Vagina (tissue), 2 donors: ENCODE data around the gene LIFR. TPM values are rescaled to one million over a fixed set of nuclear protein-coding genes. Genes with fewer than 3 reads are reported as not detected.

Experiments
- DNase-seq, 2 donors: peaks; one replicate each; pipeline ENCODE4 v3.0.0-alpha.2; 2017; ENCODE audit errors: extremely low spot score in 2 of 2
- H3K27ac ChIP-seq: fragments of 200-600 bp; sonication (generic); one replicate; pipeline ENCODE4 v1.5.1; 2019
- H3K27me3 ChIP-seq: fragments of 200-600 bp; sonication (generic); one replicate; pipeline ENCODE4 v1.5.1; 2019
- H3K36me3 ChIP-seq, 2 donors: fragments of 200-600 bp; sonication (generic); one replicate each; pipeline ENCODE4 v1.5.1; 2017 to 2019
- H3K4me1 ChIP-seq: fragments of 200-600 bp; sonication (generic); one replicate; pipeline ENCODE4 v1.5.1; 2019
- H3K4me3 ChIP-seq, 2 donors: fragments of 200-600 bp; sonication (generic); 1 replicate in 1 of 2; 2 replicates in 1 of 2; pipeline ENCODE4 v1.5.1; 2016 to 2019
- H3K9me3 ChIP-seq: fragments of 200-600 bp; sonication (generic); one replicate; pipeline ENCODE4 v1.5.1; 2019
- POLR2A ChIP-seq, 2 donors: fragments of 450-650 bp; IDR thresholded peaks; one replicate each; pipeline ENCODE4 v1.6.1; 2017; ENCODE audit warnings: antibody characterized with exemption in 2 of 2, mild to moderate bottlenecking in 2 of 2, moderate library complexity in 2 of 2
- POLR2AphosphoS5 ChIP-seq, 2 donors: sonication (generic); formaldehyde crosslinking; IDR thresholded peaks; one replicate each; pipeline ENCODE4 v1.9.0; 2017; ENCODE audit warnings: antibody characterized with exemption in 2 of 2, mild to moderate bottlenecking in 2 of 2, low read depth in 1 of 2; ENCODE audit not compliant: insufficient read depth in 1 of 2
- intact Hi-C: fragments of 100-400 bp; cut with DNase I; formaldehyde crosslinking; loops from one replicate; pipeline ENCODE4 v1.15.1; 2023
- total RNA-seq: library from RNA; depleted of rRNA; stranded (reverse); fragments of >200 nt; gene quantifications from one replicate; pipeline ENCODE4 v1.2.3, GENCODE V29; 2016
- TF ChIP-seq, protein P1 (sequence below), 3 experiments: fragments of 450-650 bp in 2 of 3; fragments of 200-600 bp in 1 of 3; sonication (generic) in 1 of 3; IDR thresholded peaks; one replicate each; pipeline ENCODE4 v1.5.1; 2017 to 2019; ENCODE audit warnings: antibody characterized with exemption in 3 of 3, mild to moderate bottlenecking in 2 of 3, moderate library complexity in 2 of 3

LIFR gene
- total RNA-seq, 1 donor from 2014 or later, result 63.3 TPM

DNA sequence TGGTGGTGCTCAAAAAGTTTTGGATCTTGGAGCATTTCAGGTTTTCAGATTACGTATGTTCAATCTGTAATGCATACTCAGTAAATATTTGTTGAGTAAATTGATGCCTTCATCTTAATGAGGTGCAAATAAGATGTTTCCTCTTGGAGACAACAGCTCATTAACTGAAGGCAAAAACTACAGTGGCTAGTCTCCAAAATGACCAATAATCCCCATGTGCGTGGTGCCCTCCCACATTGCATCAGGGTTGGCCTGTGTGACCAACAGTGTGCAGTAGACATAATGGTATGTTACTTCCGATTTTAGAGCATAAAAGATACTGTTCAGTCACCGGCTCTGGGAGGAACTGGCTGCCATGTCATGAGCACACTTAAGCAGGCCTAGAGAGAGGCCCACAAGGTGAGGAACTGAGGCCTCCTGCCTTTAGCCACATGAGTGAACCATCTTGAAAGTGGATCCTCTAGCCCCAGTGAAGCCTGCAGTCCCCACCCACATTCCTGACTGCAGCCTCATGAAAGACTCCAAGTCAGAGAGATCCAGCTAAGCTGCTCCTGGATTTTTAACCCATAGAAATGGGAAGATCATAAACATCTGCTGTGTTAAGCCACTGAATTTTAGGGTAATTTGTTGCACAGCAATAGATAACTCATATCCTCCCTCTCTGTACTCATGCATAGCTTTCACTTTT lies 55.7 kb downstream of the LIFR start:
- no peak for DNase-seq
- H3K9me3 ChIP-seq, result no peaks in the 10 kb centered on the region
- intact Hi-C loops, result no loop called here
- no peak overlapping the region for H3K4me3 ChIP-seq
- TF ChIP-seq POLR2A (IDR thresholded peaks at IDR 0.05), result no peak
- TF ChIP-seq POLR2AphosphoS5 (IDR thresholded peaks at IDR 0.05; ENCODE audit: insufficient read depth in 1 of 2, low read depth in 1 of 2), result no peak
- TF ChIP-seq, protein P1, sequence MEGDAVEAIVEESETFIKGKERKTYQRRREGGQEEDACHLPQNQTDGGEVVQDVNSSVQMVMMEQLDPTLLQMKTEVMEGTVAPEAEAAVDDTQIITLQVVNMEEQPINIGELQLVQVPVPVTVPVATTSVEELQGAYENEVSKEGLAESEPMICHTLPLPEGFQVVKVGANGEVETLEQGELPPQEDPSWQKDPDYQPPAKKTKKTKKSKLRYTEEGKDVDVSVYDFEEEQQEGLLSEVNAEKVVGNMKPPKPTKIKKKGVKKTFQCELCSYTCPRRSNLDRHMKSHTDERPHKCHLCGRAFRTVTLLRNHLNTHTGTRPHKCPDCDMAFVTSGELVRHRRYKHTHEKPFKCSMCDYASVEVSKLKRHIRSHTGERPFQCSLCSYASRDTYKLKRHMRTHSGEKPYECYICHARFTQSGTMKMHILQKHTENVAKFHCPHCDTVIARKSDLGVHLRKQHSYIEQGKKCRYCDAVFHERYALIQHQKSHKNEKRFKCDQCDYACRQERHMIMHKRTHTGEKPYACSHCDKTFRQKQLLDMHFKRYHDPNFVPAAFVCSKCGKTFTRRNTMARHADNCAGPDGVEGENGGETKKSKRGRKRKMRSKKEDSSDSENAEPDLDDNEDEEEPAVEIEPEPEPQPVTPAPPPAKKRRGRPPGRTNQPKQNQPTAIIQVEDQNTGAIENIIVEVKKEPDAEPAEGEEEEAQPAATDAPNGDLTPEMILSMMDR (IDR thresholded peaks at IDR 0.05), result no peak
- no peaks in the 10 kb centered on the region for H3K27me3 ChIP-seq
- peaks cover 0 to 10% of the 10 kb centered on the region in 2 donors for H3K36me3 ChIP-seq
- no peaks in the 10 kb centered on the region for H3K4me1 ChIP-seq
- no peak overlapping the region for H3K27ac ChIP-seq

DNA sequence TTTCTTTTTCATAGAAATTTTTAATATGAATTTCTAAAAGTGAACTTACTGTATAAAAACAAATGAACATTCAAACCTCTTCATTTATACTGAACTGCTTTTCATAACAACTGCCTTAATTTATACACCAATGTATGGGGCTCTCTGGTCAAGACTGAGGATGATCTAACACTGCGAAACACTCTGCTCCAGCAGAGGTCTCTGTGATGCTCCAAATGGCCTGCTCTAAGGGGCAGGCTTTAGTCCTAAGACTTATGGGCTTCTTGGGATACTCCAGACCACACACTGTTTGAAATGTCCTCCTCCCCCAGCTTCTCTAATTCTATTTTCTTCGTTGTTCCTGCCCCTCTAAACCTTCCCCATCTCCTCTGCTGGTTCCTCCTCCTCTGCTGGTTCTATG lies 58.5 kb downstream of the LIFR start:
- no peak overlapping the region for H3K4me3 ChIP-seq
- intact Hi-C loops, result no loop called here
- no peak for DNase-seq
- no peaks in the 10 kb centered on the region for H3K9me3 ChIP-seq
- peaks cover 0 to 14% of the 10 kb centered on the region in 2 donors for H3K36me3 ChIP-seq
- TF ChIP-seq POLR2AphosphoS5 (IDR thresholded peaks at IDR 0.05; ENCODE audit: insufficient read depth in 1 of 2, low read depth in 1 of 2), result no peak
- TF ChIP-seq POLR2A (IDR thresholded peaks at IDR 0.05), result no peak
- TF ChIP-seq, protein P1 (IDR thresholded peaks at IDR 0.05), result no peak
- H3K27ac ChIP-seq, result no peak overlapping the region
- H3K27me3 ChIP-seq, result no peaks in the 10 kb centered on the region
- H3K4me1 ChIP-seq, result no peaks in the 10 kb centered on the region

DNA sequence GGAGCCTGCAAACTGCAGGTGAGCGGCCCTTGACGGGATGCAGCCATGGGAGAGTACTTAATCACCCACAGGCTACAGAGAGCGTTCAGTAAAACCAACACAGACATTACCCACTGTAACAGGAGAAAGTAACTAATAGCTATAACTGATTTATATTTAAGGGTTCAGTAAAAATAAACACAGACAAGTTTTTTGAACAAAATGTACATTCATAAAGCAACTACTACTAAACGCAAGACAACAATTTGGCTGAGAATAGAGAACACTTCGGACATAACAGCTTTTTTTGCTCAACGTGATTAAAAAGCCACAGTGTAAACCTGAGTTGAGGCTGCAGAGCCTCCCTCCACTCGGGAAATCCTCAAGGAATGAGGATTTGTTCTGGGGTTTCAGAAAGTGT lies 61.7 kb downstream of the LIFR start:
- peaks cover 0 to 18% of the 10 kb centered on the region in 2 donors for H3K36me3 ChIP-seq
- intact Hi-C loops, result no loop called here

DNA sequence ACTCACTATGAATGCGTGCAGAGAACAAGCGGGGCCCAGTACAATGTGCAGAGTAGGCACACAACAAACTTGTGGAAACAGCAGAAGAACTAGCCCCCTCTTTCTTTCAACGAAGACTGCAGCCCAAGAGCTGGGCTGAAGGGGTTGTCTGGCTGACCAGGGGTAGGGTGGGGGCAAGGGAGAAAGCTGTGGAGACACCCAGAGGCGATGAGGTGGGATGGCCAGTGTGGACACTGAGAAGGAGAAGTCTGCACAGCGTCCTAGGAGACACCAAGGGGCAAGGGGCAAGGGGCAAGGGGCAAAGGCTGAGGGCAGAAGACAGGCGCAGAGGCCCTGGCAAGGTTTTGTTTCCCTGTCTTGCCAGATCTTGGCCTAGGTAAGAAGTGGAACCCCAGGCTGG lies 62.3 kb downstream of the LIFR start:
- Histone ChIP-seq H3K36me3 (peaks cover 0 to 21% of the 10 kb centered on the region in 2 donors), H3K4me3 (no peak overlapping the region), H3K9me3 (no peaks in the 10 kb centered on the region), H3K27me3 (no peaks in the 10 kb centered on the region), H3K4me1 (no peaks in the 10 kb centered on the region), H3K27ac (no peak overlapping the region)
- TF ChIP-seq POLR2A (IDR thresholded peaks at IDR 0.05) (no peak), POLR2AphosphoS5 (IDR thresholded peaks at IDR 0.05; ENCODE audit: insufficient read depth in 1 of 2, low read depth in 1 of 2) (no peak)
- TF ChIP-seq, protein P1 (IDR thresholded peaks at IDR 0.05), result no peak
- intact Hi-C loops, result no loop called here
- no peak for DNase-seq

More for the DNA sequence above, 61.7 kb downstream of the LIFR start:
- no peaks in the 10 kb centered on the region for H3K9me3 ChIP-seq
- H3K4me1 ChIP-seq, result no peaks in the 10 kb centered on the region
- H3K4me3 ChIP-seq, result no peak overlapping the region
- H3K27me3 ChIP-seq, result no peaks in the 10 kb centered on the region
- no peak overlapping the region for H3K27ac ChIP-seq
- no peak for DNase-seq
- TF ChIP-seq, protein P1 (IDR thresholded peaks at IDR 0.05), result no peak
- TF ChIP-seq POLR2AphosphoS5 (IDR thresholded peaks at IDR 0.05; ENCODE audit: insufficient read depth in 1 of 2, low read depth in 1 of 2) (no peak), POLR2A (IDR thresholded peaks at IDR 0.05) (no peak)

DNA sequence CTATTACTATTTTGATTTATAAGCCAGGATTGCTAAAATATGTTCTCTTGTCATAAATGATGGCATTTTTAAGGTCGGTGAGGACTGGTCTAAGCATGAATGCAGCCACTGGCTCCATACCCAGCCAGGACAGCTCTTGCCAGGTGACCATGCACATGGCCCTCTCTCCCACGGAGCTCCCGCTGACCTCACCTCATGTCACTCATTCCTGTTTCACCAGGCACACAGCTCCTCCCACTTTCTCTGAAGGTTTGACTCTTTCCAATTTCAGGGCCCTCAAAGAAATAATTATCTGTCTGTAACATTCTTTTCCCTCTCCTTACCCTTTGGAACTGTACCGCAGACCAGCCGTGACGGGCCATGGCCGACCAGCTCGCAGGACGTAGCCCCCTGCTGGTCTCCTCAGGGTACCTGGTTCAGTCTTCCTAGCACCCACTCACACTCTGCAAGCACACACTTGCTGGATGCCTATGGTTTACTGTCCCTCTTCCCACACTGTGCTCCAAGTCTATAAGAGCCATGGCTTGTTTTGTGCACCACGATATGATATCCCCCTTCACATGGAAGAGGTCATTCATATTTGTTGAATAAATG lies 72.5 kb downstream of the LIFR start:
- H3K36me3 ChIP-seq, result peaks cover 0 to 12% of the 10 kb centered on the region in 2 donors
- intact Hi-C loops, result no loop called here
- TF ChIP-seq POLR2A (IDR thresholded peaks at IDR 0.05), result no peak
- TF ChIP-seq, protein P1 (IDR thresholded peaks at IDR 0.05), result no peak
- no peak for TF ChIP-seq POLR2AphosphoS5 (IDR thresholded peaks at IDR 0.05; ENCODE audit: insufficient read depth in 1 of 2, low read depth in 1 of 2)

More for the DNA sequence above, 72.5 kb downstream of the LIFR start:
- no peaks in the 10 kb centered on the region for H3K27me3 ChIP-seq
- no peak overlapping the region for H3K4me3 ChIP-seq
- H3K9me3 ChIP-seq, result no peaks in the 10 kb centered on the region
- H3K4me1 ChIP-seq, result no peaks in the 10 kb centered on the region
- H3K27ac ChIP-seq, result no peak overlapping the region
- DNase-seq, result no peak
